A549 (cell line): ENCODE data around the gene ITGA5. TPM values are rescaled to one million over a fixed set of nuclear protein-coding genes. Genes with fewer than 3 reads are reported as not detected.

Experiments used
- ATAC-seq, 2 experiments: fragments of 200-7000 bp in 1 of 2; fragments of >200 bp in 1 of 2; cut with Nextera tagmentation in 1 of 2; cut with Tn5 transposase in 1 of 2; 3 replicates each; pipeline versions ENCODE4 v1.8.0 to v1.9.1; 2018 to 2020; ENCODE audit warnings: mild to moderate bottlenecking in 1 of 2, moderate library complexity in 1 of 2
- CTCF ChIA-PET: fragments of 300-600 bp; sonication (Branson Sonifier 250); formaldehyde crosslinking; extraction: SDS; loops from one replicate; lab custom pipeline; 2021; ENCODE audit warnings: antibody characterized with exemption, inconsistent platforms; lab: Yijun Ruan, JAX
- POLR2A ChIA-PET: fragments of 350-600 bp; formaldehyde crosslinking; extraction: SDS; loops from one replicate; lab custom pipeline; 2021; ENCODE audit warnings: antibody characterized with exemption, inconsistent platforms; lab: Yijun Ruan, JAX
- DNase-seq, 2 experiments: peaks; one replicate each; pipeline versions ENCODE4 v3.0.0 to v3.0.0-alpha.2; 2011 to 2016; ENCODE audit warnings: low read depth in 1 of 2, low spot score in 1 of 2
- FAIRE-seq: peaks from 2 replicates; lab custom pipeline; 2011; peaks lifted over from hg19 to GRCh38; lab: Jason Lieb, UNC
- H3K27ac ChIP-seq, 2 experiments: fragments of >200 bp; sonication (Bioruptor Twin); formaldehyde crosslinking; 3 replicates each; pipeline ENCODE4 v1.5.1; 2016 to 2017
- H3K4me1 ChIP-seq: fragments of >200 bp; sonication (Bioruptor Twin); formaldehyde crosslinking; 3 replicates; pipeline ENCODE4 v1.6.1; 2016
- H3K4me2 ChIP-seq: fragments of >200 bp; sonication (Bioruptor Twin); formaldehyde crosslinking; 3 replicates; pipeline ENCODE4 v1.6.1; 2016
- H3K4me3 ChIP-seq: fragments of >200 bp; sonication (Bioruptor Twin); formaldehyde crosslinking; 3 replicates; pipeline ENCODE4 v1.5.1; 2016
- H3K9me3 ChIP-seq: fragments of >200 bp; sonication (Bioruptor Twin); formaldehyde crosslinking; 3 replicates; pipeline ENCODE4 v1.6.1; 2016
- CBX8 ChIP-seq: fragments of 200-600 bp; sonication (generic); IDR thresholded peaks from 2 replicates; pipeline ENCODE4 v1.6.1; 2016
- CEBPB ChIP-seq, 2 experiments: fragments of >200 bp in 1 of 2; sonication (Bioruptor Twin) in 1 of 2; formaldehyde crosslinking in 1 of 2; IDR thresholded peaks; 2 replicates each; pipeline ENCODE4 v1.6.1; 2012 to 2016
- E2F6 ChIP-seq: IDR thresholded peaks from 2 replicates; pipeline ENCODE4 v1.6.1; 2012; ENCODE audit warnings: low read depth, borderline replicate concordance
- ELK1 ChIP-seq: fragments of 150-350 bp; IDR thresholded peaks from 2 replicates; pipeline ENCODE4 v1.6.1; 2014; ENCODE audit warnings: low read depth, mild to moderate bottlenecking, low read length
- FOSB ChIP-seq: fragments of 250-450 bp; sonication (Bioruptor Pico); IDR thresholded peaks from 2 replicates; pipeline ENCODE4 v1.5.0; 2020; ENCODE audit warnings: mild to moderate bottlenecking, moderate library complexity
- FOSL2 ChIP-seq, 2 experiments: fragments of 450-650 bp in 1 of 2; fragments of >200 bp in 1 of 2; sonication (Bioruptor Twin) in 1 of 2; formaldehyde crosslinking; IDR thresholded peaks; 2 replicates each; pipeline versions ENCODE4 v1.5.0 to v1.6.1; 2016 to 2020; ENCODE audit warnings: mild to moderate bottlenecking in 1 of 2, moderate library complexity in 1 of 2
- HEYL ChIP-seq: fragments of 250-450 bp; sonication (Bioruptor Pico); IDR thresholded peaks from 2 replicates; pipeline ENCODE4 v1.8.0; 2021; ENCODE audit warnings: mild to moderate bottlenecking, moderate library complexity
- MAFK ChIP-seq: fragments of 450-650 bp; IDR thresholded peaks from 2 replicates; pipeline ENCODE4 v1.6.1; 2014; ENCODE audit not compliant: partially characterized antibody
- NFE2L2 ChIP-seq: fragments of 150-350 bp; conservative IDR thresholded peaks from 2 replicates; pipeline ENCODE4 v1.6.1; 2014; ENCODE audit warnings: low read length
- RAD21 ChIP-seq, 2 experiments: fragments of >200 bp in 1 of 2; sonication (Bioruptor Twin) in 1 of 2; formaldehyde crosslinking in 1 of 2; IDR thresholded peaks in 1 of 2; conservative IDR thresholded peaks in 1 of 2; 2 replicates in 1 of 2; 3 replicates in 1 of 2; pipeline ENCODE4 v1.6.1; 2012 to 2018; ENCODE audit warnings: inconsistent platforms in 1 of 2
- RCOR1 ChIP-seq: fragments of 150-350 bp; IDR thresholded peaks from 2 replicates; pipeline ENCODE4 v1.6.1; 2014; ENCODE audit warnings: antibody characterized with exemption, low read length, low read depth
- REST ChIP-seq: fragments of 200-600 bp; sonication (generic); IDR thresholded peaks from 2 replicates; pipeline ENCODE4 v1.6.1; 2016; ENCODE audit warnings: antibody characterized with exemption, mild to moderate bottlenecking, moderate library complexity
- RNF2 ChIP-seq: fragments of 200-600 bp; sonication (generic); IDR thresholded peaks from 2 replicates; pipeline ENCODE4 v1.6.1; 2016; ENCODE audit warnings: low read depth, mild to moderate bottlenecking, antibody characterized with exemption, moderate library complexity, borderline replicate concordance
- SMC3 ChIP-seq: fragments of >200 bp; sonication (Bioruptor Twin); formaldehyde crosslinking; IDR thresholded peaks from 3 replicates; pipeline ENCODE4 v1.6.1; 2018; ENCODE audit warnings: inconsistent platforms
- WGBS: methylation state at CpG from one replicate; pipeline ENCODE4 v1.1.6; 2017; ENCODE audit errors: missing lambda C conversion rate; 5-methylcytosine and 5-hydroxymethylcytosine counted together
- polyA plus RNA-seq, 4 experiments: library from polyadenylated mRNA; depleted of rRNA in 3 of 4; stranded (reverse); fragments of >200 nt; fragmentation: RNase III in 1 of 4; extraction: RNeasy Plus Mini Kit Qiagen cat#74134 plus additional on column Dnase treatment in 1 of 4; gene quantifications; 2 replicates in 3 of 4; 3 replicates in 1 of 4; pipeline ENCODE4 v1.2.3, GENCODE V29; 2011 to 2017

ITGA5 gene
- polyA plus RNA-seq, 2 of the 4 experiments (the other 2 are of a cell fraction) = 27.2 to 31.7 TPM

GRCh38 chr12:54463484-54463883, 44.4 kb upstream of the ITGA5 start:
- Histone ChIP-seq H3K27ac (no peak overlapping the region), H3K4me1 (no peaks in the 10 kb centered on the region), H3K4me3 (no peak overlapping the region), H3K4me2 (no peak overlapping the region), H3K9me3 (no peaks in the 10 kb centered on the region)
- ATAC-seq = no peak
- TF ChIP-seq HEYL (CRISPR knock-in tag) = no peak
- no peak for TF ChIP-seq FOSB (CRISPR knock-in tag)
- no peak for TF ChIP-seq CBX8
- TF ChIP-seq ELK1 = no peak
- TF ChIP-seq RNF2 = no peak
- TF ChIP-seq REST = no peak
- no peak for TF ChIP-seq RCOR1
- CTCF ChIA-PET = interaction anchor here (1.0 to 1.4 kb wide), 3 partner anchors 9 to 64 kb away, joined by 3 to 9 read pairs (median 4); no protein-coding TSS in a partner anchor
- no peak for DNase-seq
- POLR2A ChIA-PET = no interaction called here
- FAIRE-seq = no peak
- WGBS = 4% methylated on average over 3 of the region's 3 CpGs

GRCh38 chr12:54463034-54463433, 44.0 kb upstream of the ITGA5 start:
- ChIA-PET CTCF (interaction anchor here (0.6 to 1.4 kb wide), 3 partner anchors 8 to 64 kb away, joined by 3 to 9 read pairs (median 4); no protein-coding TSS in a partner anchor), POLR2A (no interaction called here)
- Histone ChIP-seq H3K4me2 (no peak overlapping the region), H3K9me3 (no peaks in the 10 kb centered on the region), H3K27ac (no peak overlapping the region), H3K4me1 (no peaks in the 10 kb centered on the region), H3K4me3 (no peak overlapping the region)
- 0 out of 6 replicates have a peak, but pooled peaks of 1 of the 2 experiments have one; percentile 54 for ATAC-seq
- DNase-seq = peak in 1 of 2 experiments; percentile 24
- peak; percentile 51 for FAIRE-seq
- WGBS = 4% methylated on average over 2 of the region's 2 CpGs
- no peak for TF ChIP-seq SMC3
- peak; percentile 22 to 46; a peak in 1 of 4 replicates for TF ChIP-seq CEBPB (IDR thresholded peaks at IDR 0.05)
- no peak for TF ChIP-seq FOSL2 (IDR thresholded peaks at IDR 0.05)
- peak; percentile 45; the same call in 1 of the 2 replicates for TF ChIP-seq FOSL2 (CRISPR knock-in tag; IDR thresholded peaks at IDR 0.05)
- TF ChIP-seq NFE2L2 = no peak

- H3K4me2 ChIP-seq = no peak overlapping the region
- DNase-seq (no peak), ATAC-seq (no peak), FAIRE-seq (peak; percentile 82)
- H3K4me1 ChIP-seq = no peaks in the 10 kb centered on the region
- ChIA-PET POLR2A (no interaction called here), CTCF (interaction anchor here (1.8 kb wide), 1 partner anchor 61 kb away, joined by 8 read pairs; no protein-coding TSS in a partner anchor)
- H3K4me3 ChIP-seq = no peak overlapping the region
- 47% methylated on average over 9 of the region's 9 CpGs for WGBS
- H3K27ac ChIP-seq = no peak overlapping the region
- no peaks in the 10 kb centered on the region for H3K9me3 ChIP-seq
- TF ChIP-seq RAD21 (conservative IDR thresholded peaks at IDR 0.05 in 1 of 2, IDR thresholded peaks at IDR 0.05 in 1 of 2) (peak in 1 of 2 experiments; percentile 26; a peak in 1 of 5 replicates), MAFK (peak; percentile 63), E2F6 (no peak)
These were observed 41.4 kb upstream of the ITGA5 start for GRCh38 chr12:54460317-54460923.
